Ishikawa (cell line): ENCODE measurements around the gene BACE2.

Experiments used
- EP300 ChIP-seq: IDR thresholded peaks from 2 replicates; pipeline ENCODE4 v1.6.1; 2012; ENCODE audit warnings: borderline replicate concordance
- FOXM1 ChIP-seq: IDR thresholded peaks from 2 replicates; pipeline ENCODE4 v1.6.1; 2012; ENCODE audit warnings: low read depth, borderline replicate concordance
- MAX ChIP-seq: IDR thresholded peaks from 2 replicates; pipeline ENCODE4 v1.6.1; 2012
- YY1 ChIP-seq: IDR thresholded peaks from 2 replicates; pipeline ENCODE4 v1.6.1; 2012; ENCODE audit warnings: low read depth

GRCh38 chr21:41164052-41164451, 3.9 kb upstream of the BACE2 start:
- TF ChIP-seq EP300 = no peak
- no peak for TF ChIP-seq MAX
- no peak for TF ChIP-seq YY1
- no peak for TF ChIP-seq FOXM1
